NCI-H2196 (cell line): ENCODE data around the gene MAPK12.

Experiments used
- DNase-seq: peaks from one replicate; lab custom pipeline; 2025; ENCODE audit not compliant: unreplicated experiment; lab: John Stamatoyannopoulos, UW

The MAPK12 gene

GRCh38 chr22:50269573-50269969, 8.1 kb upstream of the MAPK12 start:
- DNase-seq, result no peak

DNA sequence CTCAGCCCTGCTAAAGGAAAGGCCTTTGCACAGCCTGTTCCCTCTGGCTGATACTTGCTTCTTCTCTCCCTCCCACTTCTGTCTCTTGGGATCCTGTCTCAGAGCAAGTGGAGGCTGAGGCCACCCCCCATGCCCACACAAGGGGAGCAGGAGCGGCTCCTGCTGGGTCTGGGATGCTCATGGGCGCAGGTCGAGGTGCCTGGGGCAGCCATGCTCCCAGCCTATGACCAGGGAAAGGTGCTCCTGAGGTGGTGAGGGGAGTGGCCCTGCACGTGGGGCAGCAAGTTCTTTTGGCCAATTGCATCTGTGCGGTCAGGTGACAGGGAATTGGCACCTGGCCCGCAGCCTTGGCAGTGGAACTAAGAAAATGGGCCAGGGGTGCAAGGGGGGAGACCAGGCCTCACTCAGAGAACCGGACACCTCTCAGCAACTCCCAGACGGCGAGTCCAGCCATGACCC, 7.2 kb upstream of the MAPK12 start:
- DNase-seq, result peak; percentile 70

- DNase-seq, result no peak
Measured at GRCh38 chr22:50267591-50268390, 6.3 kb upstream of the MAPK12 start.

GRCh38 chr22:50266994-50267393, 5.5 kb upstream of the MAPK12 start:
- DNase-seq, result no peak

DNA sequence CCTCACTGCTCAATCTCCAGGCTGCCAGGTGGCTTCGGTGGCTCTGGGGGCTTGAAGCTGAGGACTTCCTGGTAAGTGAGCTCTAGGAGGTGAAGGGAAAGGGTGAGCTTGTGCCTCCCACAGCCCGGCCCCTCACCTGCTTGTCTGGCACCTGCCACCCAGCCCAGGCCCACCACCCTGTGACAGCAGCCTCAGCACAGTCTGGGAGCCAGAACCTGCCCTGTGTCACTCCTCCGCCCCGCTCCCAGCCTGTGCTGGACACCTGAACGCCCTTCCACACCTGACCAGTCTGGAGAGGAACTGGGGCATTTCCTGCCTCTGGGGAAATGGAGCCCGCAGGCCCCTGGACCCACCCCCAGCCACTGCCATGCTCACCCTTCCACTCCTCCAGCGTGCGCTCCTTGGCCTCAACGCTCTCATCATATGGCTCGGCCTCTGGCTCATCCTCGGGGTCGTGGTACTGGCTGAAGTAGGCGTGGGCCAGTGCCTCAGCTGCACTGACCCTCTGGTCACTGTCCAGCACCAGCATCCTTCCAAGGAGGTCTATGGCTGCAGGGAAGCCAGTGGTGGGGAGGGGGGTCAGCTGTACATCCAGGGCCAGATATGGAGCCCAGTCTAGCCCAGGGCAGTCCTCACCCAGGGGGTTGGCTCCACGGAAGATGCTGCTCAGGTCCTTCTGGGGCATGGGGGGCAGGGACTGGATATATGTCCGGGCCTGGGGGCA, 3.6 kb upstream of the MAPK12 start:
- no peak for DNase-seq

- no peak for DNase-seq
Measured at GRCh38 chr22:50264104-50264745, 2.7 kb upstream of the MAPK12 start.

GRCh38 chr22:50262973-50263617, 1.6 kb upstream of the MAPK12 start:
- no peak for DNase-seq

GRCh38 chr22:50262460-50262911, 1.0 kb upstream of the MAPK12 start:
- DNase-seq, result no peak

DNA sequence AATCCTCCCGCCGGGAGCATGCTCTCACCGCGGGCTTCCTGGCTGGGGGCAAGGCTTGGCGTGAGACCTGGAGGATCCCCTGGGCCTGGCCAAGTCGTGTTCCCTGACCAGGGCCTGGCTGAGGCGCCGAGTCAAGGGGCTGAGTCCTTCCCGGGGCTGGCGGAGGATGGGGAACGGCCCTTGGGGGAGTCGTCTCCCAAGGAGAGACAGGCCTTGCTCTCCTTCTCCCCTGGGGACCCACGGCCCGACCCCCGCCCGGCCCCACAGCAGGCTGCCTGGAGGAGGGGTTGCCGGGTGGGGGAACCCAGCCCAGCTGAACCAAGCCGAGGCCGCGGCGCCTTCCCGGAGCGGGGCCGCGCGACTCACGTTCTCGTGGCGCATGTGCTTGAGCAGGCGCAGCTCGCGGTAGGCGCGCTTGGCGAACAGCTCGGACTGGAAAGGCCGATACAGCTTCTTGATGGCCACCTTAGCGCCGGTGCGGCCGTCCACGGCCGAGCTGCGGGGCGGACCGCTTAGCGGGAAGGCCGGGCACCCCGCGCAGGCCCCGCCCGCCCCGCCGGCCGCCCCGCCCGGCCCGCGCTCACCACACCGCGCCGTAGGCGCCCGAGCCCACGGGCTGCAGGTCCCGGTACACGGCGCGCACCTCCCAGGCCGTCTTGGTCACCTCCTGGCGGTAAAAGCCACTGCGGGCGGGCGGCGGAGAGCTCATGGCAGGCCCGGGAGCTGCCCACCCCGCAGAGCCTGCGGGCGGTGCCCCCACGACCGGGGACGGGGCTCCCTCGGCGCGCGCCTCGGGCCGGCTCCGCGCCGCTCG, 475 bp downstream of the MAPK12 start:
- DNase-seq, result peak; percentile 17

- no peak for DNase-seq
Measured at GRCh38 chr22:50260434-50260800, 1.1 kb downstream of the MAPK12 start.

GRCh38 chr22:50259302-50259701, 2.2 kb downstream of the MAPK12 start:
- DNase-seq, result no peak

- DNase-seq, result no peak
Measured at GRCh38 chr22:50258361-50259292, 2.9 kb downstream of the MAPK12 start.

- DNase-seq, result no peak
Measured at GRCh38 chr22:50257451-50258360, 3.8 kb downstream of the MAPK12 start.

DNA sequence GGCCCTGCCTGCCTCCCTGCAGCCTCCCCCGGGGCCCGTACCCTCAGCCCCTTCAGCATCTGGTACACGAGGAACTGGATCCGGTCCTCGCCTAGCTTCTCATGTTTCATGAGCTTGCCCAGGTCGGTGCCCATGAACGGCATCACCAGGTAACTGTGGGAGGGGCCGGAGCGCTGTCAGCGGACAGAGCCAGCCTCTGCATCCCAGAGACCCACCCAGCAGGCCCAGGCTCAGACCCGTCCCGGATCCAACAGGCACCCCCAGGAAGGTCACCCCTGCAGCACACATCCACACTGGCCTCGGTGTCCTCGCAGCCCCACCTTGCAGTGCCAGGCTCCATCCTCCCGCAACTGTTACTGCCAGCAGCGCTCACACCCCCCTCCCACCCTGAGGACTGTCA, 4.4 kb downstream of the MAPK12 start:
- no peak for DNase-seq

- no peak for DNase-seq
Measured at GRCh38 chr22:50256258-50256862, 5.1 kb downstream of the MAPK12 start.

- no peak for DNase-seq
Measured at GRCh38 chr22:50255607-50256006, 5.9 kb downstream of the MAPK12 start.

DNA sequence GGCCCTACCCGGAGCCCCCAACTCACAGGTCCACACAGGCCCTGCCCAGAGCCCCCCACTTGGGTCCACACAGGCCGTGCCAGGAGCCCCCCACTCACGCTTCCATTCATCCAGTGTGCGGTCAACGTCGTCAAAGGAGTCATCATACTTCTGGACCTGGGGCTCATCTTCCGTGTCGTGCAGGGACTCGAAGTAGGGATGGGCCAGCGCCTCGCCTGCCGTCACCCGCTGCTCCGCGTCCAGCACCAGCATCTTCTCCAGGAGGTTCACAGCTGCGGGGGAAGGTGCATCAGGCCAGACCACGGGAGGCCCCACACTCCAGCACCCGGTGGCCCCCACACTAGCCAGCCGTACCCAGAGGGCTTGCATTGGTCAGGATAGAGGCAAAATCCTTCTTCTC, 6.4 kb downstream of the MAPK12 start:
- DNase-seq, result no peak

DNA sequence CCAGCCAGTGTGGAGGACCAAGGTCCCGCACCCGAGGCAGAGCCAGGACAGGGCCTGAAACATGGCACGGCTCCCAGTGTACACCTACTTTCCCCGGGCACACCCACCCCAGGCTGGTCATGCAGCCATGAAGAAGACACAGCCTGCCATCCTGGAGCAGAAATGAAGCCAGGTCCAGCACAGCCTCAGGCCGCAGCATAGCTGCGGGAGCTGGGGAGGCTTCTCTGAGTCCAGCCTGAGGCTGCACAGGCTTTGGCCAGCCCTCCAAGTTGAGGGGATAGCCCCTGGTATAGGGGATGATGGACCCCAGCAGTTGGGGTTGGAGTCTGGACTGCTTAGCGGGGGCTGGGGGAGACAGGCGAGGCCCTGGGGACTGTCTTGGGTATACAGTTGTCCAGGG, 7.5 kb downstream of the MAPK12 start:
- DNase-seq, result no peak
